Spleen (tissue), 3 donors: Measurements from ENCODE around the gene HSPB8.

Experiments used
- POLR2A ChIP-seq, 3 donors: fragments of 450-650 bp; IDR thresholded peaks; one replicate each; pipeline ENCODE4 v1.5.1; 2017; ENCODE audit warnings: antibody characterized with exemption in 3 of 3, mild to moderate bottlenecking in 1 of 3
- POLR2AphosphoS5 ChIP-seq, 3 donors: sonication (generic); formaldehyde crosslinking; IDR thresholded peaks; one replicate each; pipeline ENCODE4 v1.5.1; 2017; ENCODE audit warnings: antibody characterized with exemption in 3 of 3

DNA sequence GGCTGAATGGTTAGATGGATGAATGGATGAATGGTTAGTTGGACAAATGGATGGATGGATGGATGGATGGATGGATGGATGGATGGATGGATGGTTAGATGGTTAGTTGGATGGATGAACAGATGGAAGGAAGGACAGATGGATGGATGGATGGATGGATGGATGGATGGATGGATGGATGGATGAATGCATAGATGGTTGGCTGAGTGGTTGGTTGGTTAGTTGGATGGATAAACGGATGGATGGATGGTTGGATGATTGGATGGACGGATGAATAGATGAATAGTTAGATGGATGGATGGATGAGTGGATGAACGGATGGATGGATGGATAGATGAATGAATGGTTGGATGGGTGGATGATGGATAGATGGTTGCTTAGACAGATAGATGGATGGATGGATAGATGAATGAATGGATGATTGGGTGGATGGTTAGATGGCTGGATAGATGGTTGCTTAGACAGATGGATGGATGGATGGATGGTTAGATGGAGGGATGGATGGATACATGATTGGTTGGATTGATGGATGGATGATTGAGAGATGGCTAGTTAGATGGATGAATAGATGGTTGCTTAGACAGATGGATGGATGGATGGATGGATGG, 48.8 kb upstream of the HSPB8 start:
- no peak for TF ChIP-seq POLR2AphosphoS5 (IDR thresholded peaks at IDR 0.05)
- no peak for TF ChIP-seq POLR2A (IDR thresholded peaks at IDR 0.05)
